HEK293 (cell line): ENCODE results near the gene MIGA1.

Source experiments
- CTCF ChIA-PET: fragments of 350-600 bp; formaldehyde crosslinking; extraction: SDS; loops from one replicate; lab custom pipeline; 2021; ENCODE audit warnings: antibody characterized with exemption; lab: Yijun Ruan, JAX
- POLR2A ChIA-PET: fragments of 300-600 bp; formaldehyde crosslinking; extraction: SDS; loops from one replicate; lab custom pipeline; 2020; ENCODE audit warnings: antibody characterized with exemption, inconsistent platforms; lab: Yijun Ruan, JAX
- H3K27ac ChIP-seq: fragments of 200-500 bp; sonication (Bioruptor generic); 2 replicates; pipeline ENCODE4 v1.5.1; 2014; ENCODE audit warnings: low read depth, low read length, control low read depth, inconsistent platforms; ENCODE audit errors: extremely low read depth
- H3K36me3 ChIP-seq, 2 experiments: fragments of 200-500 bp in 1 of 2; sonication (Bioruptor generic) in 1 of 2; 1 replicate in 1 of 2; 2 replicates in 1 of 2; pipeline ENCODE4 v1.5.1; 2014 to 2017; ENCODE audit warnings: inconsistent platforms in 2 of 2, low read length in 2 of 2; ENCODE audit not compliant: control insufficient read depth in 2 of 2, insufficient read depth in 1 of 2
- H3K4me1 ChIP-seq: fragments of 200-500 bp; sonication (Bioruptor generic); 2 replicates; pipeline ENCODE4 v1.5.1; 2014; ENCODE audit warnings: mild to moderate bottlenecking, low read length, inconsistent platforms; ENCODE audit not compliant: control insufficient read depth, insufficient read depth
- H3K4me3 ChIP-seq: 2 replicates; pipeline ENCODE4 v1.5.1; 2011; ENCODE audit warnings: low read depth, mild to moderate bottlenecking, control low read depth, low read length, moderate library complexity
- H3K9me3 ChIP-seq: fragments of 200-500 bp; sonication (Bioruptor generic); 2 replicates; pipeline ENCODE4 v1.5.1; 2014; ENCODE audit warnings: low read depth, low read length, inconsistent platforms; ENCODE audit not compliant: control insufficient read depth, insufficient read depth
- BCL6B ChIP-seq: fragments of 450-650 bp; formaldehyde crosslinking; IDR thresholded peaks from 2 replicates; pipeline ENCODE4 v1.5.1; 2017; ENCODE audit warnings: missing biosample characterization, missing genetic modification characterization
- EGR2 ChIP-seq: fragments of 450-650 bp; formaldehyde crosslinking; IDR thresholded peaks from 2 replicates; pipeline ENCODE4 v1.5.1; 2016; ENCODE audit warnings: low read depth, missing biosample characterization, missing genetic modification characterization
- PRDM2 ChIP-seq: fragments of 450-650 bp; formaldehyde crosslinking; IDR thresholded peaks from 2 replicates; pipeline ENCODE4 v1.5.1; 2016; ENCODE audit warnings: missing biosample characterization, missing genetic modification characterization, borderline replicate concordance
- ZEB2 ChIP-seq: fragments of 450-650 bp; formaldehyde crosslinking; IDR thresholded peaks from 2 replicates; pipeline ENCODE4 v1.5.1; 2016; ENCODE audit warnings: missing biosample characterization, missing genetic modification characterization
- ZFP3 ChIP-seq: fragments of 450-650 bp; formaldehyde crosslinking; IDR thresholded peaks from 2 replicates; pipeline ENCODE4 v1.5.1; 2016; ENCODE audit warnings: low read depth, missing biosample characterization, missing genetic modification characterization
- ZNF121 ChIP-seq: fragments of 450-650 bp; formaldehyde crosslinking; IDR thresholded peaks from 2 replicates; pipeline ENCODE4 v1.5.1; 2016; ENCODE audit warnings: missing biosample characterization, missing genetic modification characterization
- ZNF184 ChIP-seq: fragments of 450-650 bp; IDR thresholded peaks from 2 replicates; pipeline ENCODE4 v1.5.1; 2018; ENCODE audit warnings: missing biosample characterization, mild to moderate bottlenecking, missing genetic modification characterization
- ZNF2 ChIP-seq: fragments of 450-650 bp; formaldehyde crosslinking; IDR thresholded peaks from 2 replicates; pipeline ENCODE4 v1.5.1; 2016; ENCODE audit warnings: missing biosample characterization, missing genetic modification characterization
- ZNF211 ChIP-seq: fragments of 450-650 bp; formaldehyde crosslinking; IDR thresholded peaks from 2 replicates; pipeline ENCODE4 v1.5.1; 2016; ENCODE audit warnings: low read depth, missing biosample characterization, missing genetic modification characterization
- ZNF214 ChIP-seq: fragments of 450-650 bp; formaldehyde crosslinking; IDR thresholded peaks from 2 replicates; pipeline ENCODE4 v1.5.1; 2017; ENCODE audit warnings: missing biosample characterization, mild to moderate bottlenecking, missing genetic modification characterization, borderline replicate concordance
- ZNF266 ChIP-seq: fragments of 450-650 bp; formaldehyde crosslinking; IDR thresholded peaks from 2 replicates; pipeline ENCODE4 v1.5.1; 2016; ENCODE audit warnings: missing biosample characterization, missing genetic modification characterization, low read depth
- ZNF501 ChIP-seq: fragments of 450-650 bp; formaldehyde crosslinking; IDR thresholded peaks from 2 replicates; pipeline ENCODE4 v1.5.1; 2016; ENCODE audit warnings: missing biosample characterization, missing genetic modification characterization
- ZNF514 ChIP-seq: fragments of 450-650 bp; formaldehyde crosslinking; IDR thresholded peaks from 2 replicates; pipeline ENCODE4 v1.5.1; 2016; ENCODE audit warnings: missing biosample characterization, missing genetic modification characterization
- ZNF747 ChIP-seq: fragments of 450-650 bp; formaldehyde crosslinking; IDR thresholded peaks from 2 replicates; pipeline ENCODE4 v1.5.1; 2016; ENCODE audit warnings: missing biosample characterization, missing genetic modification characterization
- ZNF792 ChIP-seq: fragments of 450-650 bp; formaldehyde crosslinking; IDR thresholded peaks from 2 replicates; pipeline ENCODE4 v1.5.1; 2016; ENCODE audit warnings: missing biosample characterization, missing genetic modification characterization
- ZNF843 ChIP-seq: fragments of 450-650 bp; formaldehyde crosslinking; IDR thresholded peaks from 2 replicates; pipeline ENCODE4 v1.5.1; 2016; ENCODE audit warnings: missing biosample characterization, missing genetic modification characterization
- ZSCAN30 ChIP-seq: fragments of 450-650 bp; IDR thresholded peaks from 2 replicates; pipeline ENCODE4 v1.5.1; 2018; ENCODE audit warnings: missing biosample characterization, mild to moderate bottlenecking, missing genetic modification characterization, moderate library complexity
- TF ChIP-seq, protein P1 (sequence below): fragments of 450-650 bp; formaldehyde crosslinking; IDR thresholded peaks from 2 replicates; pipeline ENCODE4 v1.5.1; 2016; ENCODE audit warnings: missing biosample characterization, missing genetic modification characterization, low read depth
- TF ChIP-seq, protein P2 (sequence below): fragments of 450-650 bp; formaldehyde crosslinking; IDR thresholded peaks from 2 replicates; pipeline ENCODE4 v1.5.1; 2016; ENCODE audit warnings: missing biosample characterization, missing genetic modification characterization
- TF ChIP-seq, protein P3 (sequence below): fragments of 450-650 bp; formaldehyde crosslinking; IDR thresholded peaks from 2 replicates; pipeline ENCODE4 v1.5.1; 2016; ENCODE audit warnings: missing biosample characterization, missing genetic modification characterization
- TF ChIP-seq, protein P4 (sequence below): fragments of 450-650 bp; IDR thresholded peaks from 2 replicates; pipeline ENCODE4 v1.5.1; 2018; ENCODE audit warnings: missing biosample characterization, missing genetic modification characterization

Gene MIGA1

DNA sequence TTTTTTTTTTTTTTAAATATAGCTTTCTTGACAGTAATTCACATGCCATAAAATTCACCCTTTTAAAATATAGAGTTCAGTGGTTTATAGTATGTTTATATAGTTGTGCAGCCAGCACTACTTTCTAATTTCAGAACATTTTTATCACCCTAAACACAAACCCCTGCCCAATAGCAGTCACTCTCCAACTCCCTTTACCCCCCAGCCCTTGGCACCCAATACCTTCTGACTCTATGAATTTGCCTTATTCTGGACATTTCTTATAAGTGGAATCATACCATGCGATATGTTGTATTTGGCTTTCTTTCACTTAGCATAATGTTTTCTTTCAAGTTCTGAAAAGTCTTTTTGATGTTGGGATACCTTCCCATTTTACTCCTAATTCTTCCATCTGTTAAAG, 66.5 kb downstream of the MIGA1 start (continued):
- TF ChIP-seq, protein P1, sequence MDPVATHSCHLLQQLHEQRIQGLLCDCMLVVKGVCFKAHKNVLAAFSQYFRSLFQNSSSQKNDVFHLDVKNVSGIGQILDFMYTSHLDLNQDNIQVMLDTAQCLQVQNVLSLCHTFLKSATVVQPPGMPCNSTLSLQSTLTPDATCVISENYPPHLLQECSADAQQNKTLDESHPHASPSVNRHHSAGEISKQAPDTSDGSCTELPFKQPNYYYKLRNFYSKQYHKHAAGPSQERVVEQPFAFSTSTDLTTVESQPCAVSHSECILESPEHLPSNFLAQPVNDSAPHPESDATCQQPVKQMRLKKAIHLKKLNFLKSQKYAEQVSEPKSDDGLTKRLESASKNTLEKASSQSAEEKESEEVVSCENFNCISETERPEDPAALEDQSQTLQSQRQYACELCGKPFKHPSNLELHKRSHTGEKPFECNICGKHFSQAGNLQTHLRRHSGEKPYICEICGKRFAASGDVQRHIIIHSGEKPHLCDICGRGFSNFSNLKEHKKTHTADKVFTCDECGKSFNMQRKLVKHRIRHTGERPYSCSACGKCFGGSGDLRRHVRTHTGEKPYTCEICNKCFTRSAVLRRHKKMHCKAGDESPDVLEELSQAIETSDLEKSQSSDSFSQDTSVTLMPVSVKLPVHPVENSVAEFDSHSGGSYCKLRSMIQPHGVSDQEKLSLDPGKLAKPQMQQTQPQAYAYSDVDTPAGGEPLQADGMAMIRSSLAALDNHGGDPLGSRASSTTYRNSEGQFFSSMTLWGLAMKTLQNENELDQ = no peak

DNA sequence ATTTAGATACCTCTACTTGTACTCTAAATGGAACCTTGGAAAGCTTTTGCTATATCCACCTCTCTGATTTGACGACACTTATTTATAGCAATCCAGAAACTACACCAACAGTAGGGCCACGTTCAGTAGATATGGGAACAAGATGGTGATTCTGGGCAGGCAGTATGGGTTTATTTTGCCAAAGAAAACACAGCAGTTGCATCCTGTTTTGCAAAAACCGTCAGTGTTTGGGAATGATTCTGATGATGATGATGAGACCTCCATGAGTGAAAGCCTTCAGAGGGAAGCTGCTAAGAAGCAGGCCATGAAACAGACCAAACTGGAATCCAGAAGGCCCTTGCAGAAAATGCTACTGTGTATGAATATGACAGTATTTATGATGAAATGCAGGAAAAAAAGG, 67.5 kb downstream of the MIGA1 start:
- TF ChIP-seq ZFP3 (tag by site-specific recombination) (no peak), ZNF184 (no peak), PRDM2 (tag by site-specific recombination) (no peak), ZEB2 (tag by site-specific recombination) (no peak), ZNF211 (tag by site-specific recombination) (no peak), ZNF514 (tag by site-specific recombination) (no peak), ZNF501 (no peak), ZNF2 (tag by site-specific recombination) (no peak), ZNF214 (tag by site-specific recombination) (no peak), ZNF792 (no peak), ZNF843 (tag by site-specific recombination) (no peak), ZNF121 (no peak), BCL6B (tag by site-specific recombination) (no peak)
- no peaks in the 10 kb centered on the region for H3K4me1 ChIP-seq
- peaks cover 7 to 8% of the 10 kb centered on the region in 2 experiments; a peak in 2 of 3 replicates for H3K36me3 ChIP-seq
- POLR2A ChIA-PET = no interaction called here
- H3K4me3 ChIP-seq = no peak overlapping the region
- no peak overlapping the region for H3K27ac ChIP-seq
- H3K9me3 ChIP-seq = no peaks in the 10 kb centered on the region
- CTCF ChIA-PET = no interaction called here

- no peaks in the 10 kb centered on the region for H3K4me1 ChIP-seq
- peaks cover 7 to 8% of the 10 kb centered on the region in 2 experiments; a peak in 2 of 3 replicates for H3K36me3 ChIP-seq
- no peaks in the 10 kb centered on the region for H3K9me3 ChIP-seq
- H3K27ac ChIP-seq = no peak overlapping the region
- H3K4me3 ChIP-seq = no peak overlapping the region
- ChIA-PET POLR2A (no interaction called here), CTCF (no interaction called here)
- TF ChIP-seq, protein P2, sequence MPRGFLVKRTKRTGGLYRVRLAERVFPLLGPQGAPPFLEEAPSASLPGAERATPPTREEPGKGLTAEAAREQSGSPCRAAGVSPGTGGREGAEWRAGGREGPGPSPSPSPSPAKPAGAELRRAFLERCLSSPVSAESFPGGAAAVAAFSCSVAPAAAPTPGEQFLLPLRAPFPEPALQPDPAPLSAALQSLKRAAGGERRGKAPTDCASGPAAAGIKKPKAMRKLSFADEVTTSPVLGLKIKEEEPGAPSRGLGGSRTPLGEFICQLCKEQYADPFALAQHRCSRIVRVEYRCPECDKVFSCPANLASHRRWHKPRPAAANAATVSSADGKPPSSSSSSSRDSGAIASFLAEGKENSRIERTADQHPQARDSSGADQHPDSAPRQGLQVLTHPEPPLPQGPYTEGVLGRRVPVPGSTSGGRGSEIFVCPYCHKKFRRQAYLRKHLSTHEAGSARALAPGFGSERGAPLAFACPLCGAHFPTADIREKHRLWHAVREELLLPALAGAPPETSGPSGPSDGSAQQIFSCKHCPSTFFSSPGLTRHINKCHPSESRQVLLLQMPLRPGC (tag by site-specific recombination) = no peak
- TF ChIP-seq ZSCAN30 (tag by site-specific recombination) (no peak), ZNF266 (tag by site-specific recombination) (no peak), ZNF747 (tag by site-specific recombination) (no peak), EGR2 (tag by site-specific recombination) (no peak)
- TF ChIP-seq, protein P3, sequence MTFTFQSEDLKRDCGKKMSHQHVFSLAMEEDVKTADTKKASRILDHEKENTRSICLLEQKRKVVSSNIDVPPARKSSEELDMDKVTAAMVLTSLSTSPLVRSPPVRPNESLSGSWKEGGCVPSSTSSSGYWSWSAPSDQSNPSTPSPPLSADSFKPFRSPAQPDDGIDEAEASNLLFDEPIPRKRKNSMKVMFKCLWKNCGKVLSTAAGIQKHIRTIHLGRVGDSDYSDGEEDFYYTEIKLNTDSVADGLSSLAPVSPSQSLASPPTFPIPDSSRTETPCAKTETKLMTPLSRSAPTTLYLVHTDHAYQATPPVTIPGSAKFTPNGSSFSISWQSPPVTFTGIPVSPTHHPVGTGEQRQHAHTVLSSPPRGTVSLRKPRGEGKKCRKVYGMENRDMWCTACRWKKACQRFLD (tag by site-specific recombination) = no peak
- TF ChIP-seq, protein P4, sequence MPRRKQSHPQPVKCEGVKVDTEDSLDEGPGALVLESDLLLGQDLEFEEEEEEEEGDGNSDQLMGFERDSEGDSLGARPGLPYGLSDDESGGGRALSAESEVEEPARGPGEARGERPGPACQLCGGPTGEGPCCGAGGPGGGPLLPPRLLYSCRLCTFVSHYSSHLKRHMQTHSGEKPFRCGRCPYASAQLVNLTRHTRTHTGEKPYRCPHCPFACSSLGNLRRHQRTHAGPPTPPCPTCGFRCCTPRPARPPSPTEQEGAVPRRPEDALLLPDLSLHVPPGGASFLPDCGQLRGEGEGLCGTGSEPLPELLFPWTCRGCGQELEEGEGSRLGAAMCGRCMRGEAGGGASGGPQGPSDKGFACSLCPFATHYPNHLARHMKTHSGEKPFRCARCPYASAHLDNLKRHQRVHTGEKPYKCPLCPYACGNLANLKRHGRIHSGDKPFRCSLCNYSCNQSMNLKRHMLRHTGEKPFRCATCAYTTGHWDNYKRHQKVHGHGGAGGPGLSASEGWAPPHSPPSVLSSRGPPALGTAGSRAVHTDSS = no peak
These were observed 68.2 kb downstream of the MIGA1 start for GRCh38 chr1:77847621-77848080.
